Activated T-helper 9 cell treated with anti-CD3 and anti-CD28 coated beads, Interleukin-2, amount 50 U/mL, for 16 hours (primary cell): ENCODE results near the gene PDE10A.
"Not testable (repeated sequence)": the region's sequence is repeated elsewhere in the genome, so short reads cannot be mapped to it uniquely, and the experiment has no call there.

Experiments used
- DNase-seq: peaks from one replicate; pipeline ENCODE4 v3.0.0-alpha.2; 2020; ENCODE audit warnings: low read depth

PDE10A gene

GRCh38 chr6:165545806-165546205 is 117.2 kb downstream of the PDE10A start:
- no peak for DNase-seq

GRCh38 chr6:165543781-165544180 is 119.3 kb downstream of the PDE10A start:
- no peak for DNase-seq

- no peak for DNase-seq
These were observed 126.1 kb downstream of the PDE10A start for GRCh38 chr6:165536911-165537310.

GRCh38 chr6:165519316-165519715 is 143.7 kb downstream of the PDE10A start:
- no peak for DNase-seq

- DNase-seq, result no peak
These were observed 146.9 kb downstream of the PDE10A start for GRCh38 chr6:165515963-165516624.

GRCh38 chr6:165514621-165515020 is 148.4 kb downstream of the PDE10A start:
- DNase-seq, result no peak

GRCh38 chr6:165511807-165512206 is 151.2 kb downstream of the PDE10A start:
- no peak for DNase-seq

- no peak for DNase-seq
These were observed 154.6 kb downstream of the PDE10A start for GRCh38 chr6:165508321-165508869.

GRCh38 chr6:165506657-165507056 is 156.4 kb downstream of the PDE10A start:
- no peak for DNase-seq

GRCh38 chr6:165500214-165500907 is 162.7 kb downstream of the PDE10A start:
- not testable (repeated sequence) for DNase-seq

GRCh38 chr6:165497472-165497871 is 165.6 kb downstream of the PDE10A start:
- DNase-seq, result no peak

- no peak for DNase-seq
These were observed 174.3 kb downstream of the PDE10A start for GRCh38 chr6:165488624-165489295.

- DNase-seq, result no peak
These were observed 175.1 kb downstream of the PDE10A start for GRCh38 chr6:165487950-165488349.

GRCh38 chr6:165487347-165487746 is 175.7 kb downstream of the PDE10A start:
- no peak for DNase-seq

GRCh38 chr6:165486183-165487137 is 176.6 kb downstream of the PDE10A start:
- DNase-seq, result no peak

- no peak for DNase-seq
These were observed 178.7 kb downstream of the PDE10A start for GRCh38 chr6:165484178-165484889.

GRCh38 chr6:165481921-165482320 is 181.1 kb downstream of the PDE10A start:
- DNase-seq, result no peak

- DNase-seq, result no peak
These were observed 182.1 kb downstream of the PDE10A start for GRCh38 chr6:165480916-165481315.

GRCh38 chr6:165478581-165478980 is 184.5 kb downstream of the PDE10A start:
- no peak for DNase-seq

- no peak for DNase-seq
These were observed 193.6 kb downstream of the PDE10A start for GRCh38 chr6:165469483-165469882.
